Fibroblast of skin of back (primary cell): Measurements from ENCODE around the gene PRELP.
"Not testable (repeated sequence)": the region's sequence is repeated elsewhere in the genome, so short reads cannot be mapped to it uniquely, and the experiment has no call there.

Experiments
- DNase-seq: peaks from one replicate; pipeline ENCODE4 v3.0.0-alpha.2; 2013

The PRELP gene

GRCh38 chr1:203454986-203455471, 20.6 kb upstream of the PRELP start:
- peak; percentile 83 for DNase-seq

- DNase-seq: no peak
Observed at GRCh38 chr1:203455706-203456105, 19.9 kb upstream of the PRELP start.

- no peak for DNase-seq
Observed at GRCh38 chr1:203456577-203456976, 19.0 kb upstream of the PRELP start.

GRCh38 chr1:203458078-203458477, 17.5 kb upstream of the PRELP start:
- no peak for DNase-seq

GRCh38 chr1:203459671-203460201, 15.9 kb upstream of the PRELP start:
- DNase-seq: no peak

- no peak for DNase-seq
Observed at GRCh38 chr1:203461717-203462116, 13.9 kb upstream of the PRELP start.

GRCh38 chr1:203462143-203462542, 13.5 kb upstream of the PRELP start:
- DNase-seq: no peak

GRCh38 chr1:203462878-203463277, 12.7 kb upstream of the PRELP start:
- DNase-seq: peak; percentile 87

GRCh38 chr1:203463469-203464062, 12.0 kb upstream of the PRELP start:
- peak; percentile 83 for DNase-seq

GRCh38 chr1:203464226-203464625, 11.4 kb upstream of the PRELP start:
- peak; percentile 54 for DNase-seq

GRCh38 chr1:203464743-203465142, 10.9 kb upstream of the PRELP start:
- DNase-seq: no peak

GRCh38 chr1:203465146-203465798, 10.3 kb upstream of the PRELP start:
- no peak for DNase-seq

GRCh38 chr1:203465948-203466347, 9.7 kb upstream of the PRELP start:
- DNase-seq: peak; percentile 39

- DNase-seq: not testable (repeated sequence)
Observed at GRCh38 chr1:203466906-203467549, 8.6 kb upstream of the PRELP start.

GRCh38 chr1:203467550-203467921, 8.1 kb upstream of the PRELP start:
- DNase-seq: no peak

GRCh38 chr1:203468326-203468725, 7.3 kb upstream of the PRELP start:
- no peak for DNase-seq

GRCh38 chr1:203470240-203470639, 5.4 kb upstream of the PRELP start:
- DNase-seq: no peak

- DNase-seq: no peak
Observed at GRCh38 chr1:203471841-203472240, 3.8 kb upstream of the PRELP start.

- no peak for DNase-seq
Observed at GRCh38 chr1:203473281-203473680, 2.3 kb upstream of the PRELP start.

GRCh38 chr1:203473781-203474305, 1.8 kb upstream of the PRELP start:
- DNase-seq: no peak

- DNase-seq: no peak
Observed at GRCh38 chr1:203476216-203476814, 709 bp downstream of the PRELP start.

GRCh38 chr1:203477748-203478147, 2.1 kb downstream of the PRELP start:
- no peak for DNase-seq

GRCh38 chr1:203478231-203478630, 2.6 kb downstream of the PRELP start:
- no peak for DNase-seq
